Measurements from ENCODE around the gene SCLY.

DNA sequence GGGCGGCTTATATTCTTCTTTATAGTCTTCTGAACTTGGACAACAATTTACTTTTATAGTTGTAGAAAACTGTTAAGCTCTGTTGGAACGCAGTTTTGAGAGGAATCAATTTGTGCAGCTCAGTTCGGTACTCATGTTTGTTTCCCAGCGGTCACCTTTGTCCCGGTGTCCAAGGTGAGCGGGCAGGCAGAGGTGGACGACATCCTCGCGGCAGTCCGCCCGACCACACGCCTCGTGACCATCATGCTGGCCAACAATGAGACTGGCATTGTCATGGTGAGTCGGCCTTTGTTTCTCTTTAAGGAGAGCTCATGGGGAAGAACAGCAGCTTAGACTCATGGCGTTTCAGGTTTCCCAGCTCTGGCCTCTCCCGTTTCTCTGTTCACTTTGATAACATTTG lies 20.8 kb downstream of the SCLY start:
- TF ChIP-seq, protein P1, sequence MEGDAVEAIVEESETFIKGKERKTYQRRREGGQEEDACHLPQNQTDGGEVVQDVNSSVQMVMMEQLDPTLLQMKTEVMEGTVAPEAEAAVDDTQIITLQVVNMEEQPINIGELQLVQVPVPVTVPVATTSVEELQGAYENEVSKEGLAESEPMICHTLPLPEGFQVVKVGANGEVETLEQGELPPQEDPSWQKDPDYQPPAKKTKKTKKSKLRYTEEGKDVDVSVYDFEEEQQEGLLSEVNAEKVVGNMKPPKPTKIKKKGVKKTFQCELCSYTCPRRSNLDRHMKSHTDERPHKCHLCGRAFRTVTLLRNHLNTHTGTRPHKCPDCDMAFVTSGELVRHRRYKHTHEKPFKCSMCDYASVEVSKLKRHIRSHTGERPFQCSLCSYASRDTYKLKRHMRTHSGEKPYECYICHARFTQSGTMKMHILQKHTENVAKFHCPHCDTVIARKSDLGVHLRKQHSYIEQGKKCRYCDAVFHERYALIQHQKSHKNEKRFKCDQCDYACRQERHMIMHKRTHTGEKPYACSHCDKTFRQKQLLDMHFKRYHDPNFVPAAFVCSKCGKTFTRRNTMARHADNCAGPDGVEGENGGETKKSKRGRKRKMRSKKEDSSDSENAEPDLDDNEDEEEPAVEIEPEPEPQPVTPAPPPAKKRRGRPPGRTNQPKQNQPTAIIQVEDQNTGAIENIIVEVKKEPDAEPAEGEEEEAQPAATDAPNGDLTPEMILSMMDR (IDR thresholded peaks at IDR 0.05), result no peak
- TF ChIP-seq EZH2 (IDR thresholded peaks at IDR 0.05; ENCODE audit: borderline replicate concordance, insufficient read depth, low read depth, low read length, poor library complexity, severe bottlenecking), result no peak
